ENCODE measurements around the gene TRMT2A.
A peak's percentile ranks its signal among the peaks of the same experiment; 100 is the strongest.

TRMT2A gene

DNA sequence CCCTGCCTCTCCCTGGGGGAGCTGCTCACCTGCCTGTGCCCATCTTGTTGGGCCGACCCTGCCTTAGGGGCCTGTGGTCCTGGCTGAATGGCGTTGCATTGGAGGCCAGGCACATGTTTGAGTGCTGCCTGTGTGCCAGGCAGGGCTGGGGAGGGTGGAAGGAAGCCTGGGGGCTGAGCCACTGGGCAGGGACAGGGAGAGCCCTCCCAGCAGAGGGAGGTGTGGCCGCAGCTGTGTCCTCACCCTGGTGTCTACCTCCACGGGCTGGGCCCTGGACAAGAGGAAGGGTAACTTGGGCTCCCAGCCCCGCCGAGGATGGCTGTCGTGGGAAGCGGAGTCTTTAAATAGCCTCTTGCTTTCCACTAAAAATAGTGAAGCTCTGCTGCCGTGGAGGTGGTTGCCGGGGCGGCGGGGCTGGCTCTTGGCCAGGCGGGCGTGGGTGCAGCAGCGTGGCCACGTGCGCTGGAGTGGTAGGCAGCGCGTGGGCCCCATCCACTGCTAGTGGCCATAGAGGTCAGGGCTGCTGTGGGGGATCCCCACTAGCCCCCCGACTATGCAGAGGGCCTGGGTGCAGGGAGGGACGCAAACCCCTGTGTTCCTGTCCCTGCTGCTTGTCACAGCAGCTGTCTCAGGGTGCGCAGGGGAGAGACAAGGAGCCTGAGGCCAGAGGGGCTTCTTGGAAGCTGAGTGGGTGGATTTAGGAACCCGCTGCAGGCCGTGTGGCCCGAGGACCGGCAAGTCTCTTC lies 20.8 kb upstream of the TRMT2A start:
- peaks cover 23% of the 10 kb centered on the region for H3K4me1 Mint-ChIP-seq
- H3K27ac Mint-ChIP-seq = peak overlapping the region in 2 of 3 experiments; percentile 53 to 70
- no peak for TF ChIP-seq CTCF (IDR thresholded peaks at IDR 0.05; ENCODE audit: unreplicated experiment in 3 of 3)
- peak overlapping the region in 1 of 3 experiments; percentile 27 for H3K4me3 Mint-ChIP-seq
- H3K36me3 Mint-ChIP-seq (ENCODE audit: low read depth) = no peaks in the 10 kb centered on the region
- H3K9me3 Mint-ChIP-seq = no peaks in the 10 kb centered on the region
- H3K27me3 Mint-ChIP-seq (ENCODE audit: low read depth) = no peaks in the 10 kb centered on the region

GRCh38 chr22:20137113-20137512 lies 20.1 kb upstream of the TRMT2A start:
- H3K36me3 Mint-ChIP-seq (ENCODE audit: low read depth) = no peaks in the 10 kb centered on the region
- H3K27me3 Mint-ChIP-seq (ENCODE audit: low read depth) = no peaks in the 10 kb centered on the region
- no peaks in the 10 kb centered on the region for H3K9me3 Mint-ChIP-seq
- peak overlapping the region in 1 of 3 experiments; percentile 53 for H3K27ac Mint-ChIP-seq
- H3K4me1 Mint-ChIP-seq = peaks cover 25% of the 10 kb centered on the region
- no peak for TF ChIP-seq CTCF (IDR thresholded peaks at IDR 0.05; ENCODE audit: unreplicated experiment in 3 of 3)
- peak overlapping the region in 1 of 3 experiments; percentile 27 for H3K4me3 Mint-ChIP-seq

- Mint-ChIP-seq H3K4me3 (peak overlapping the region in 2 of 3 experiments; percentile 51 to 77), H3K9me3 (no peaks in the 10 kb centered on the region), H3K36me3 (ENCODE audit: low read depth) (no peaks in the 10 kb centered on the region), H3K27ac (no peak overlapping the region), H3K27me3 (ENCODE audit: low read depth) (no peaks in the 10 kb centered on the region), H3K4me1 (peaks cover 25% of the 10 kb centered on the region)
- TF ChIP-seq CTCF (IDR thresholded peaks at IDR 0.05; ENCODE audit: unreplicated experiment in 3 of 3) = no peak
Measured at GRCh38 chr22:20136603-20136873, 19.5 kb upstream of the TRMT2A start.

GRCh38 chr22:20135806-20136602 lies 19.0 kb upstream of the TRMT2A start:
- Mint-ChIP-seq H3K36me3 (ENCODE audit: low read depth) (no peaks in the 10 kb centered on the region), H3K4me1 (peaks cover 25% of the 10 kb centered on the region), H3K27me3 (ENCODE audit: low read depth) (no peaks in the 10 kb centered on the region), H3K27ac (no peak overlapping the region), H3K4me3 (peak overlapping the region in 2 of 3 experiments; percentile 51 to 77), H3K9me3 (no peaks in the 10 kb centered on the region)
- TF ChIP-seq CTCF (IDR thresholded peaks at IDR 0.05; ENCODE audit: unreplicated experiment in 3 of 3) = no peak

- no peak overlapping the region for H3K27ac Mint-ChIP-seq
- no peak for TF ChIP-seq CTCF (IDR thresholded peaks at IDR 0.05; ENCODE audit: unreplicated experiment in 3 of 3)
- no peaks in the 10 kb centered on the region for H3K27me3 Mint-ChIP-seq (ENCODE audit: low read depth)
- H3K36me3 Mint-ChIP-seq (ENCODE audit: low read depth) = no peaks in the 10 kb centered on the region
- H3K4me1 Mint-ChIP-seq = peaks cover 25% of the 10 kb centered on the region
- H3K9me3 Mint-ChIP-seq = no peaks in the 10 kb centered on the region
- peak overlapping the region in 1 of 3 experiments; percentile 42 for H3K4me3 Mint-ChIP-seq
Measured at GRCh38 chr22:20135265-20135664, 18.2 kb upstream of the TRMT2A start.

Measured in nephron (organoid).